Measurements from ENCODE around the gene SPTB. TPM values are rescaled to one million over a fixed set of nuclear protein-coding genes. Genes with fewer than 3 reads are reported as not detected.

SPTB gene
- total and polyA plus RNA-seq, 10 of the 15 experiments (the other 5 are each of a cell fraction or from before 2014, with no cell fraction given) = under 0.01 to 0.04 (median 0.02) TPM; not detected in 4

- in situ Hi-C loops (cut with MboI) = no loop called here
- no peaks in the 10 kb centered on the region for H3K36me3 ChIP-seq (ENCODE audit: control insufficient read depth in 2 of 2, insufficient read depth in 2 of 2, low read length in 1 of 2)
- DNase-seq (ENCODE audit: low read depth, low spot score) = no peak
- no peak for TF ChIP-seq ETV6 (conservative IDR thresholded peaks at IDR 0.05 in 1 of 2, IDR thresholded peaks at IDR 0.05 in 1 of 2; ENCODE audit: borderline replicate concordance in 1 of 2, low read depth in 1 of 2)
- TF ChIP-seq ZNF384 (IDR thresholded peaks at IDR 0.05; ENCODE audit: borderline replicate concordance, low read depth, low read length) = no peak
- TF ChIP-seq GATAD2B (conservative IDR thresholded peaks at IDR 0.05; ENCODE audit: low read depth) = 0 out of 2 replicates have a peak, but pooled peaks have one; percentile 1
- no peak for TF ChIP-seq IKZF1 (conservative IDR thresholded peaks at IDR 0.05)
- TF ChIP-seq SUZ12 (IDR thresholded peaks at IDR 0.05; ENCODE audit: unreplicated experiment) = peak; percentile 36
- no peak for TF ChIP-seq RCOR1 (conservative IDR thresholded peaks at IDR 0.05; ENCODE audit: low read depth, low read length)
- no peak for TF ChIP-seq ZSCAN29 (IDR thresholded peaks at IDR 0.05)
- no peak for TF ChIP-seq NFXL1 (IDR thresholded peaks at IDR 0.05; ENCODE audit: borderline replicate concordance)
- no peak for TF ChIP-seq MYB (IDR thresholded peaks at IDR 0.05; ENCODE audit: borderline replicate concordance, low read depth, low read length)
- peaks cover 5 to 30% of the 10 kb centered on the region in 2 experiments; a peak in 3 of 4 replicates for H3K27me3 ChIP-seq (replicated peaks in 1 of 2; ENCODE audit: control insufficient read depth in 2 of 2, insufficient read depth in 2 of 2, low read length in 1 of 2)
- whole genome bisulfite sequencing (ENCODE audit: insufficient coverage, insufficient replicate concordance, low lambda C conversion rate, missing lambda C conversion rate) = 12% methylated on average over 51 of the region's 51 CpGs
- no peak for ATAC-seq
- no peak overlapping the region for H3K9ac ChIP-seq (ENCODE audit: control insufficient read depth, insufficient read depth, low read length)
- SMC1A ChIA-PET (ENCODE audit: uncharacterized antibody, unreplicated experiment) = interaction anchor here (1.4 kb wide), 1 partner anchor 30 kb away, joined by 3 read pairs; no protein-coding TSS in a partner anchor
- intact Hi-C loops (cut with micrococcal nuclease; ENCODE audit: unreplicated experiment) = no loop called here
- H3K79me2 ChIP-seq (ENCODE audit: control insufficient read depth, insufficient read depth, low read length) = no peaks in the 10 kb centered on the region
- peaks cover 5% of the 10 kb centered on the region; the same call in 1 of the 2 replicates for H3K4me1 ChIP-seq (ENCODE audit: control insufficient read depth, insufficient read depth, low read length)
- RAD21 ChIA-PET (ENCODE audit: unreplicated experiment) = no interaction called here
- POLR2A ChIA-PET = interaction anchor here (1.6 kb wide), 1 partner anchor 18 kb away, joined by 3 read pairs; no protein-coding TSS in a partner anchor
- peak overlapping the region; percentile 38; the same call in 1 of the 2 replicates for H3K4me2 ChIP-seq (ENCODE audit: control insufficient read depth, insufficient read depth)
- H2AFZ ChIP-seq (ENCODE audit: control insufficient read depth, low read depth, low read length) = no peak overlapping the region
- no peak overlapping the region for H3K4me3 ChIP-seq
- no peaks in the 10 kb centered on the region for H3K9me3 ChIP-seq (replicated peaks; ENCODE audit: control insufficient read depth, insufficient read depth, low read length)
- CTCF ChIA-PET = interaction anchor here (0.6 kb wide), 1 partner anchor 27 kb away, joined by 3 read pairs; no protein-coding TSS in a partner anchor
- H3K27ac ChIP-seq (ENCODE audit: control insufficient read depth, insufficient read depth) = no peak overlapping the region
- H4K20me1 ChIP-seq (ENCODE audit: control insufficient read depth, insufficient read depth) = no peaks in the 10 kb centered on the region
- BruUV-seq (replicated peaks) = no TSS peak
- FAIRE-seq = no peak
Measured at GRCh38 chr14:64704743-64705380, 174.8 kb downstream of the SPTB start.
